T1000 (cell line): ENCODE results near the gene PCDHGB5.
"Not testable (repeated sequence)": the region's sequence is repeated elsewhere in the genome, so short reads cannot be mapped to it uniquely, and the experiment has no call there.

ENCODE experiments used
- DNase-seq: peaks from one replicate; lab custom pipeline; 2025; ENCODE audit warnings: mixed read lengths; lab: John Stamatoyannopoulos, UW

Gene PCDHGB5

GRCh38 chr5:141382469-141383294 is 15.1 kb upstream of the PCDHGB5 start, which contains the start of gene PCDHGA7:
Gene PCDHGA7 (plus strand): TSS chr5:141382742. CDS start chr5:141382900, 158 bp downstream.
- DNase-seq, result no peak

GRCh38 chr5:141383345-141383744 is 14.4 kb upstream of the PCDHGB5 start:
- no peak for DNase-seq

- DNase-seq, result no peak
Observed at GRCh38 chr5:141384471-141385267, 13.1 kb upstream of the PCDHGB5 start.

- not testable (repeated sequence) for DNase-seq
Observed at GRCh38 chr5:141387557-141388311, 10.0 kb upstream of the PCDHGB5 start, which contains the start of gene PCDHGB4. Gene PCDHGB4 (plus strand): TSS chr5:141387698. CDS start chr5:141387885, 187 bp downstream.

- DNase-seq, result no peak
Observed at GRCh38 chr5:141388661-141389060, 9.1 kb upstream of the PCDHGB5 start.

GRCh38 chr5:141389153-141390042 is 8.3 kb upstream of the PCDHGB5 start:
- no peak for DNase-seq

GRCh38 chr5:141392429-141393198 is 5.1 kb upstream of the PCDHGB5 start, which contains the start of gene PCDHGA8:
Gene PCDHGA8 (plus strand): TSS chr5:141392633. CDS start chr5:141392814, 181 bp downstream.
- no peak for DNase-seq

GRCh38 chr5:141393267-141393666 is 4.5 kb upstream of the PCDHGB5 start:
- no peak for DNase-seq

- DNase-seq, result not testable (repeated sequence)
Observed at GRCh38 chr5:141394401-141395187, 3.2 kb upstream of the PCDHGB5 start.

GRCh38 chr5:141398608-141399007 is 861 bp downstream of the PCDHGB5 start:
- no peak for DNase-seq

- no peak for DNase-seq
Observed at GRCh38 chr5:141399555-141400258, 2.0 kb downstream of the PCDHGB5 start.

GRCh38 chr5:141402553-141403243 is 5.0 kb downstream of the PCDHGB5 start, which contains the start of gene PCDHGA9:
Gene PCDHGA9 (plus strand): TSS chr5:141402778. CDS start chr5:141402953, 175 bp downstream.
- no peak for DNase-seq

- no peak for DNase-seq
Observed at GRCh38 chr5:141403387-141403786, 5.6 kb downstream of the PCDHGB5 start.

- DNase-seq, result not testable (repeated sequence)
Observed at GRCh38 chr5:141407790-141408505, 10.2 kb downstream of the PCDHGB5 start, which contains the start of gene PCDHGB6. Gene PCDHGB6 (plus strand): TSS chr5:141408021. CDS start chr5:141408203, 182 bp downstream.

- no peak for DNase-seq
Observed at GRCh38 chr5:141409598-141410306, 12.0 kb downstream of the PCDHGB5 start.

- DNase-seq, result no peak
Observed at GRCh38 chr5:141411575-141411974, 13.8 kb downstream of the PCDHGB5 start.
